Fibroblast of the conjunctiva (primary cell): Measurements from ENCODE around the gene KIF6.
"Not testable (repeated sequence)": the region's sequence is repeated elsewhere in the genome, so short reads cannot be mapped to it uniquely, and the experiment has no call there.

Experiments used
- DNase-seq: peaks from one replicate; pipeline ENCODE4 v3.0.0-alpha.2; 2010; ENCODE audit warnings: low read depth

KIF6 gene

GRCh38 chr6:39724787-39725631, at the start of gene KIF6:
KIF6 (minus strand) TSS chr6:39725408; CDS start chr6:39725310, 98 bp downstream.
- peak; percentile 82 for DNase-seq

- DNase-seq, result no peak
Measured at GRCh38 chr6:39773782-39774181, 48.6 kb upstream of the KIF6 start.

GRCh38 chr6:39772559-39773273, 47.5 kb upstream of the KIF6 start:
- DNase-seq, result no peak

- no peak for DNase-seq
Measured at GRCh38 chr6:39770446-39770845, 45.2 kb upstream of the KIF6 start.

- no peak for DNase-seq
Measured at GRCh38 chr6:39769012-39769411, 43.8 kb upstream of the KIF6 start.

- DNase-seq, result no peak
Measured at GRCh38 chr6:39765508-39766065, 40.4 kb upstream of the KIF6 start.

GRCh38 chr6:39760226-39760952, 35.2 kb upstream of the KIF6 start:
- no peak for DNase-seq

GRCh38 chr6:39758905-39759605, 33.8 kb upstream of the KIF6 start:
- DNase-seq, result no peak

GRCh38 chr6:39756582-39756981, 31.4 kb upstream of the KIF6 start:
- no peak for DNase-seq

GRCh38 chr6:39755231-39755630, 30.0 kb upstream of the KIF6 start:
- no peak for DNase-seq

- no peak for DNase-seq
Measured at GRCh38 chr6:39754514-39755115, 29.4 kb upstream of the KIF6 start.

GRCh38 chr6:39753725-39754045, 28.5 kb upstream of the KIF6 start:
- no peak for DNase-seq

- DNase-seq, result no peak
Measured at GRCh38 chr6:39752835-39753724, 27.9 kb upstream of the KIF6 start.

- no peak for DNase-seq
Measured at GRCh38 chr6:39746795-39747194, 21.6 kb upstream of the KIF6 start.

- no peak for DNase-seq
Measured at GRCh38 chr6:39733704-39734103, 8.5 kb upstream of the KIF6 start.

GRCh38 chr6:39731565-39731964, 6.4 kb upstream of the KIF6 start:
- no peak for DNase-seq

- DNase-seq, result no peak
Measured at GRCh38 chr6:39729945-39730344, 4.7 kb upstream of the KIF6 start.

- no peak for DNase-seq
Measured at GRCh38 chr6:39725632-39725997, 407 bp upstream of the KIF6 start.

GRCh38 chr6:39723350-39723749, 1.9 kb downstream of the KIF6 start:
- DNase-seq, result not testable (repeated sequence)

- no peak for DNase-seq
Measured at GRCh38 chr6:39714802-39715201, 10.4 kb downstream of the KIF6 start.
